Measurements from ENCODE around the gene ATOH7.

The ATOH7 gene

GRCh38 chr10:68185085-68185484 is 46.8 kb downstream of the ATOH7 start:
- TF ChIP-seq, protein P1, sequence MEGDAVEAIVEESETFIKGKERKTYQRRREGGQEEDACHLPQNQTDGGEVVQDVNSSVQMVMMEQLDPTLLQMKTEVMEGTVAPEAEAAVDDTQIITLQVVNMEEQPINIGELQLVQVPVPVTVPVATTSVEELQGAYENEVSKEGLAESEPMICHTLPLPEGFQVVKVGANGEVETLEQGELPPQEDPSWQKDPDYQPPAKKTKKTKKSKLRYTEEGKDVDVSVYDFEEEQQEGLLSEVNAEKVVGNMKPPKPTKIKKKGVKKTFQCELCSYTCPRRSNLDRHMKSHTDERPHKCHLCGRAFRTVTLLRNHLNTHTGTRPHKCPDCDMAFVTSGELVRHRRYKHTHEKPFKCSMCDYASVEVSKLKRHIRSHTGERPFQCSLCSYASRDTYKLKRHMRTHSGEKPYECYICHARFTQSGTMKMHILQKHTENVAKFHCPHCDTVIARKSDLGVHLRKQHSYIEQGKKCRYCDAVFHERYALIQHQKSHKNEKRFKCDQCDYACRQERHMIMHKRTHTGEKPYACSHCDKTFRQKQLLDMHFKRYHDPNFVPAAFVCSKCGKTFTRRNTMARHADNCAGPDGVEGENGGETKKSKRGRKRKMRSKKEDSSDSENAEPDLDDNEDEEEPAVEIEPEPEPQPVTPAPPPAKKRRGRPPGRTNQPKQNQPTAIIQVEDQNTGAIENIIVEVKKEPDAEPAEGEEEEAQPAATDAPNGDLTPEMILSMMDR (IDR thresholded peaks at IDR 0.05; ENCODE audit: control insufficient read depth, extremely low read depth, insufficient read depth): no peak
- DNase-seq (ENCODE audit: low read depth): no peak
- H3K4me3 ChIP-seq (ENCODE audit: low read depth, low read length): no peak overlapping the region

DNA sequence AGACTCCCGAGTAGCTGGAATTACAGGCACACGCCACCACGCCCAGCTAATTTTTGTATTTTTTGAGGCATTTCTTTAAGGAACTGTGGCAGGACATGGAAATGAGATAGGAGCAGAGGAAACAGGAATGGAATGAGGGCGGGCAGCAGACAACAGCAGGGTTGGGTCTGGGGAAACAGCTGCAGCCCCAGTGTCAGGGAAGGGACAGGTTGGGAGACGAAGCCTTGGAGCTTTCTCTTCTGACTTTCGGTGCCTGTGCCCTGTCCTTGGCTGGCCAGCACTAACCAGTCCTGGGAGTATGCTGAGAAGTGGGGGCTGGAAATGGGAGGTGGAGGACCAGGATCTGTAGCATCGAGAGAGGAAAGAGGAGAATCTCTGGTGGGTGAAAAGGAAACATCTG is 47.4 kb downstream of the ATOH7 start:
- DNase-seq (ENCODE audit: low read depth): no peak
- H3K4me3 ChIP-seq (ENCODE audit: low read depth, low read length): no peak overlapping the region
- TF ChIP-seq, protein P1 (IDR thresholded peaks at IDR 0.05; ENCODE audit: control insufficient read depth, extremely low read depth, insufficient read depth): no peak
